ENCODE results near the gene GTPBP4. TPM values are rescaled to one million over a fixed set of nuclear protein-coding genes. Genes with fewer than 3 reads are reported as not detected.

GTPBP4 gene
- total and polyA plus RNA-seq, 2 of the 8 experiments (the other 6 are each of a cell fraction or from before 2014, with no cell fraction given), result 16.9 to 98.1 TPM

- no peak for FAIRE-seq
Observed at GRCh38 chr10:1020460-1020859, 32.2 kb downstream of the GTPBP4 start.

More at GRCh38 chr10:1020460-1020859, 32.2 kb downstream of the GTPBP4 start:
- H3K56ac ChIP-seq (replicated peaks; ENCODE audit: insufficient read length, low read depth, low read length), result no peak overlapping the region
- no peak overlapping the region for H4K5ac ChIP-seq (ENCODE audit: insufficient read length, low read depth, low read length)
- H3K4me2 ChIP-seq (ENCODE audit: insufficient read depth in 1 of 2, low read depth in 2 of 2, low read length in 2 of 2), result no peak overlapping the region
- H3K4me1 ChIP-seq (replicated peaks in 1 of 4; ENCODE audit: control insufficient read depth in 3 of 4, insufficient read depth in 4 of 4, low read length in 3 of 4), result no peaks in the 10 kb centered on the region; a peak in 1 of 7 replicates
- no peak overlapping the region for H2BK20ac ChIP-seq (ENCODE audit: low read length)
- no peak for DNase-seq (ENCODE audit: low read depth in 1 of 2, low spot score in 2 of 2)
- H3K23me2 ChIP-seq (ENCODE audit: low read depth, low read length), result no peaks in the 10 kb centered on the region
- no peak overlapping the region for H4K8ac ChIP-seq (ENCODE audit: extremely low read depth, insufficient read depth, low read length)
- no peak overlapping the region for H3K4me3 ChIP-seq (ENCODE audit: extremely low read depth in 1 of 4, insufficient read depth in 2 of 4, low read depth in 3 of 4, low read length in 4 of 4)
- no peak overlapping the region for H2AFZ ChIP-seq (ENCODE audit: low read length)
- no peak overlapping the region for H3K23ac ChIP-seq (ENCODE audit: insufficient read length)
- H3K9ac ChIP-seq (replicated peaks in 1 of 4; ENCODE audit: extremely low read depth in 1 of 4, low read depth in 3 of 4, low read length in 3 of 4), result no peak overlapping the region
- peaks cover 18 to 39% (median 33%) of the 10 kb centered on the region in 4 experiments for H3K36me3 ChIP-seq (ENCODE audit: control insufficient read depth in 2 of 4, insufficient read depth in 4 of 4, low read length in 3 of 4)
- no peak overlapping the region for H3K27ac ChIP-seq (ENCODE audit: low read depth, low read length)
- no peaks in the 10 kb centered on the region for H3K9me3 ChIP-seq (ENCODE audit: insufficient read depth in 2 of 2, low read depth in 1 of 2, low read length in 1 of 2)
- CTCF ChIA-PET (ENCODE audit: partially characterized antibody), result no interaction called here
- H3K79me2 ChIP-seq (ENCODE audit: control insufficient read depth in 1 of 2, insufficient read depth in 2 of 2, low read length in 2 of 2), result no peaks in the 10 kb centered on the region
- no peak for TF ChIP-seq CEBPB (IDR thresholded peaks at IDR 0.05; ENCODE audit: low read depth, low read length)
- peak; percentile 24 for TF ChIP-seq POLR2AphosphoS5 (IDR thresholded peaks at IDR 0.05; ENCODE audit: low read depth, low read length)
- no peak for TF ChIP-seq TBP (IDR thresholded peaks at IDR 0.05; ENCODE audit: low read depth, low read length)
- no peak overlapping the region for H3K4ac ChIP-seq (replicated peaks; ENCODE audit: insufficient read length, low read depth, low read length)
- no peak overlapping the region for H2BK15ac ChIP-seq (ENCODE audit: low read length)
- POLR2A ChIA-PET (ENCODE audit: partially characterized antibody), result interaction anchor here (0.5 to 3.1 kb wide), 11 partner anchors 10 to 109 kb away, joined by 3 to 14 read pairs (median 4); partner anchors contain the start of gene WDR37
- no peak overlapping the region for H2BK120ac ChIP-seq (replicated peaks; ENCODE audit: low read depth, low read length)
- peaks cover 0 to 5% of the 10 kb centered on the region in 2 experiments for H4K20me1 ChIP-seq (replicated peaks in 1 of 2; ENCODE audit: control insufficient read depth in 1 of 2, insufficient read depth in 2 of 2, low read length in 2 of 2)
- 91% methylated on average over 10 of the region's 10 CpGs; no CpG with 5 or more reads in 1 of the 2 experiments for WGBS, 2 experiments (ENCODE audit: extremely low coverage in 1 of 2, insufficient coverage in 1 of 2, insufficient read length in 1 of 2, insufficient replicate concordance in 2 of 2, low coverage in 1 of 2, low lambda C conversion rate in 2 of 2, missing lambda C conversion rate in 1 of 2)
- no peak overlapping the region for H2AK5ac ChIP-seq (ENCODE audit: low read depth, low read length)
- H4K91ac ChIP-seq (replicated peaks; ENCODE audit: insufficient read length, low read length), result no peak overlapping the region
- no peak overlapping the region for H2BK5ac ChIP-seq (ENCODE audit: low read depth, low read length)
- H3K14ac ChIP-seq (ENCODE audit: insufficient read length), result no peak overlapping the region
- no peak overlapping the region for H3K18ac ChIP-seq (ENCODE audit: extremely low read depth, low read length)
- H2BK12ac ChIP-seq (ENCODE audit: low read depth, low read length), result no peak overlapping the region
- no peaks in the 10 kb centered on the region for H3K27me3 ChIP-seq (replicated peaks in 1 of 4; ENCODE audit: control insufficient read depth in 3 of 4, extremely low read depth in 1 of 4, insufficient read depth in 3 of 4, low read length in 3 of 4)
- H3K79me1 ChIP-seq (ENCODE audit: low read depth, low read length), result no peaks in the 10 kb centered on the region; the same call in 1 of the 2 replicates

All from H1 (cell line).